Right ventricle myocardium inferior (tissue), 1 donor: Measurements from ENCODE around the gene TRAF3IP1. TPM values are rescaled to one million over a fixed set of nuclear protein-coding genes. Genes with fewer than 3 reads are reported as not detected.
"Not testable (repeated sequence)": the region's sequence is repeated elsewhere in the genome, so short reads cannot be mapped to it uniquely, and the experiment has no call there.

Experiments used
- ATAC-seq: fragments of 200-7000 bp; cut with Tn5 transposase; one replicate; pipeline ENCODE4 v1.9.1; 2020; ENCODE audit warnings: mild to moderate bottlenecking, moderate library complexity
- DNase-seq: peaks from one replicate; pipeline ENCODE4 v3.0.0; 2021; ENCODE audit errors: missing footprints
- intact Hi-C: fragments of 100-400 bp; cut with DNase I; formaldehyde crosslinking; loops from one replicate; pipeline ENCODE4 v1.11.0; 2022
- total RNA-seq: library from RNA; stranded (reverse); fragmentation: NEBNext Ultra II Directional; extraction: Animal tissue kit (Norgen Biotek cat#: 25700); gene quantifications from one replicate; pipeline ENCODE4 v1.2.1, GENCODE V29; 2021
- donor health status: DM: no; HTN: yes; CAD: no; lungs with severe emphysema.

The TRAF3IP1 gene
- total RNA-seq, 1 donor from 2014 or later: 11.2 TPM

- ATAC-seq: no peak
- no peak for DNase-seq
- intact Hi-C loops: no loop called here
Observed at GRCh38 chr2:238391042-238391689, 70.8 kb downstream of the TRAF3IP1 start.

- intact Hi-C loops: no loop called here
- ATAC-seq (no peak), DNase-seq (no peak)
Observed at GRCh38 chr2:238396663-238397062, 76.3 kb downstream of the TRAF3IP1 start.

- intact Hi-C loops: no loop called here
- no peak for DNase-seq
- ATAC-seq: no peak
Observed at GRCh38 chr2:238397356-238397755, 77.0 kb downstream of the TRAF3IP1 start.

GRCh38 chr2:238398577-238398976 is 78.3 kb downstream of the TRAF3IP1 start:
- intact Hi-C loops: no loop called here
- no peak for ATAC-seq

GRCh38 chr2:238399094-238399493 is 78.8 kb downstream of the TRAF3IP1 start:
- intact Hi-C loops: no loop called here
- DNase-seq (no peak), ATAC-seq (no peak)

More at GRCh38 chr2:238398577-238398976, 78.3 kb downstream of the TRAF3IP1 start:
- DNase-seq: no peak

GRCh38 chr2:238401551-238401950 is 81.2 kb downstream of the TRAF3IP1 start:
- intact Hi-C loops: no loop called here
- DNase-seq (no peak), ATAC-seq (no peak)

GRCh38 chr2:238403632-238404405 is 83.5 kb downstream of the TRAF3IP1 start:
- intact Hi-C loops: no loop called here
- DNase-seq: no peak
- no peak for ATAC-seq

- intact Hi-C loops: no loop called here
- ATAC-seq: no peak
- DNase-seq: no peak
Observed at GRCh38 chr2:238404406-238405216, 84.3 kb downstream of the TRAF3IP1 start.

- DNase-seq, ATAC-seq, intact Hi-C loops: not testable (repeated sequence)
Observed at GRCh38 chr2:238405217-238405555, 84.9 kb downstream of the TRAF3IP1 start.

- intact Hi-C loops: no loop called here
- DNase-seq (no peak), ATAC-seq (no peak)
Observed at GRCh38 chr2:238406221-238406997, 86.1 kb downstream of the TRAF3IP1 start.

GRCh38 chr2:238406998-238407285 is 86.6 kb downstream of the TRAF3IP1 start:
- intact Hi-C loops: no loop called here
- no peak for ATAC-seq
- DNase-seq: no peak

- intact Hi-C loops: no loop called here
- DNase-seq: no peak
- ATAC-seq: no peak
Observed at GRCh38 chr2:238407566-238407965, 87.2 kb downstream of the TRAF3IP1 start.

- peak; percentile 68 for ATAC-seq
- intact Hi-C loops: no loop called here
- no peak for DNase-seq
Observed at GRCh38 chr2:238408615-238409340, 88.5 kb downstream of the TRAF3IP1 start.

- no peak for DNase-seq
- no peak for ATAC-seq
- intact Hi-C loops: no loop called here
Observed at GRCh38 chr2:238409341-238410199, 89.3 kb downstream of the TRAF3IP1 start.

GRCh38 chr2:238412067-238412767 is 91.9 kb downstream of the TRAF3IP1 start:
- ATAC-seq: no peak
- DNase-seq: no peak
- intact Hi-C loops: no loop called here

GRCh38 chr2:238413368-238413767 is 93.0 kb downstream of the TRAF3IP1 start:
- ATAC-seq: no peak
- DNase-seq: no peak
- intact Hi-C loops: no loop called here
